Measurements from ENCODE around the gene SLC12A4.
A peak's percentile ranks its signal among the peaks of the same experiment; 100 is the strongest.
"Not testable (repeated sequence)": the region's sequence is repeated elsewhere in the genome, so short reads cannot be mapped to it uniquely, and the experiment has no call there.

SLC12A4 gene

GRCh38 chr16:67940446-67941089 lies 27.9 kb downstream of the SLC12A4 start:
- peak; percentile 75 for DNase-seq

DNA sequence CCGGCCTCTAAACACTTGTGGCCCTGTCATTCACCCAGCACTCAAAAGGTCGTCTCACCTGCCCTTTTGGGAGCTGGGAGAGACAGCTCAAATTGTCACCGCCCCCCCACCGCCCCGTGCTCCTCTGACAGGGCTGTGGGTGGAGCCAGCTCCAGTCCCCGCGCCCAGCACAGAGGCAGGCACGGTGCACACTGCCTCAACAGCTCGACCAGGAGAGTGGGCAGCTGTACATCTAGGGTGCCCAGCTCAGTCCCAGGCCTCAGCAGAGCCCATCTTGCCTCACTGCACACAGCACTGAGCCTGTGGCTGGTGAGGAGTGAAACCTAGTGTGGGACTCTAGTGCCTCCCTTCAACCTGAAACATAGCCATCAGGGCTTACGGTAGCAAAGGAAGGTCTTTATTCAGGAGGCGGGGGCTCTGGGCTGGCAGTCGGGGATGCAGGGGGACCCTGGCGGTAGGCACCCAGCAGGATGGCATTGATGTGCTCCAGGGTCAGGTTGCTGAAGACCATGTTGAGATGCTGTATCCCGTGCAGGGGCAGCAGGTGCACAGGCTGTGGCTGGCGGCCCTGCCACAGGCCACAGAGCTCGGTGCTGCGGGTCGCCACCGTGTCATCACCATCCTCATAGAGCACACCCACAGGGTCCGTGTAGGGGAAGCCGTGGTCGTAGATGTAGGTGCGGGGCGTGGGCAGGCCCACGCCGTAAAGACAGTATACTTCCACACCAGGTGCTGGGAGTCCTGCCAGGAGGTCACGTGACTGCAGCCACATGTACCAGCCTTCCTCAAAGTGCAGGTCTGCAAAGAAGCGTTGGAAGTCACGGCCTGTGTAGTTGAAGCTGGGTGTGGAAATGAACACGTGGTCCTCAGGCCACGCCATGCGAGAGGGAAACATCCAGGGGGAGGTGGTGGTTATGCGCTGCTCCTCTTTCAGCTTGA lies 28.7 kb downstream of the SLC12A4 start:
- DNase-seq: peak; percentile 51

DNA sequence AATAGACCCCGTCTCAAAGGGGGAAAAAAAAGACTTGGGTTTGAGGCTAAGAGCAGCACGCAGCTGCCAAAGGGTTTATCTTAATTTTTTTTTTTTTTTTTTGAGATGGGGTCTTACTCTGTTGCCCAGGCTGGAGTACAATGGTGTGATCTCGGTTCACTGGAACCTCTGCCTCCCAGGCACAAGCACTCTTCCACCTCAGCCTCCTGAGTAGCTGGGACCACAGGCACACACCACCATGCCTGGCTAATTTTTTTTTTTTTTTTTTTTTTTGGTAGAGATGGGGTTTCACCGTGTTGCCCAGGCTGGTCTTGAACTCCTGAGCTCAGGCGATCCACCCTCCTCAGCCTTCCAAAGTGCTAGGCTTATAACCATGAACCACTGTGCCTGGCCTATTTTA lies 30.7 kb downstream of the SLC12A4 start:
- not testable (repeated sequence) for DNase-seq

- peak; percentile 80 for DNase-seq
Observed at GRCh38 chr16:67936880-67937605, 31.4 kb downstream of the SLC12A4 start.

GRCh38 chr16:67936124-67936879 lies 32.1 kb downstream of the SLC12A4 start, which contains the start of gene PSMB10:
Gene PSMB10, minus strand, starts transcription at chr16:67936850. Its CDS starts 101 bp downstream, at chr16:67936749.
- peak; percentile 50 for DNase-seq

GRCh38 chr16:67935402-67936123 lies 32.9 kb downstream of the SLC12A4 start:
- DNase-seq: peak; percentile 97

- no peak for DNase-seq
Observed at GRCh38 chr16:67935101-67935401, 33.4 kb downstream of the SLC12A4 start.

DNA sequence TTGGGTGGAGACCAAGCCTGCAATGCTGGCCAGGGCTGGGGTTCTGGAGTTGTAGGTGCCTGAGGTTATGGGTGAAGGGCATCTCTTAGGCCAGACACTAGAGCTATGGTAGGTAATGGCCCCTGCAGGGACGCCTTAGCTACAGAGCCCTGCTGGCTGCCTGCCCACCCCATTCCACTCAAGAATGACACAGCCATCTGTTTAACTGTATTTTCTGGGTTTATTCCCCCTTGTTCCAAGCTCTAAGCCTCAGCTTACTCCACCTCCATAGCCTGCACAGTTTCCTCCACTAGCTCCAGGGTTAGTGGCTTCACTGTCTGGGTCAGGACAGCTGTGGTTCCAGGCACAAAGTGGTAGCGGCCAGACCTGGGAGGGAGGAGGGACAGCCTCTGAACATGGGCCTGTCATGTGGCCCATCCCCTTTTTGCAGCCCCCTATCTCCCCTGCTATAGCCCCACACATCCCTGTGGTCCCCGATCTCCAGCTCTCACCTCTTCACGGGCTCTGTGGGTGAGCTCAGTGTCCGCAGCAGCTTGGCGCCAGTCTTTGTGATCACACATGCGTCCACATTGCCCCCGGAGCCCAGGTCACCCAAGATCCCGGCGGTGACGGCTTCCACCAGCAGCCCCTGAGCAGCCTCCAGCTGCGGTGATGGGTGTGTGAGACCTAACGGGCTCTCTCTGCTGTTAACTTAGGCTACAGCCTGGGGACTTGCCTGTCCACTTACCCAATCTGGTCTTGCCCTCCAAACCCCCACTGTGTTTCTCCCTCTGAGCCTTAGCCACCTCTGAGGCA lies 33.9 kb downstream of the SLC12A4 start:
- DNase-seq: no peak

- no peak for DNase-seq
Observed at GRCh38 chr16:67933805-67934204, 34.6 kb downstream of the SLC12A4 start.

DNA sequence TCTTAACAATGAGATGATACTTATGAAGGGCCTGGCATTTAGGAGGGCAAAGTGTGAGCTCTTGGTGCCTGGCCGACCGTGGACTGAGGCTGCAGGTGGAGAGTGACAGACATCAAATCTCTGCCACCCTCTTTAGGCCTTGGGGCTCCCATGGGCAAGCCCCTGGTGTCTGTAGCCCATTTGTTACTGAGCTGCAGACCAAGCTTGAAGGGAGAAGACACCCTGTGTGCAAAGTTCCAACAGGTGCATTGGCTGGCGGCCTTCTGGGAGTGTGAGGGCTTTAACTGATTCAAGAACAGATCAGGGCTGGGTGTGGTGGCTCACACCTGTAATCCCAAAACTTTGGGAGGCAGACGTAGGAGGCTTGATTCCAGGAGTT lies 36.0 kb downstream of the SLC12A4 start:
- DNase-seq: no peak

DNA sequence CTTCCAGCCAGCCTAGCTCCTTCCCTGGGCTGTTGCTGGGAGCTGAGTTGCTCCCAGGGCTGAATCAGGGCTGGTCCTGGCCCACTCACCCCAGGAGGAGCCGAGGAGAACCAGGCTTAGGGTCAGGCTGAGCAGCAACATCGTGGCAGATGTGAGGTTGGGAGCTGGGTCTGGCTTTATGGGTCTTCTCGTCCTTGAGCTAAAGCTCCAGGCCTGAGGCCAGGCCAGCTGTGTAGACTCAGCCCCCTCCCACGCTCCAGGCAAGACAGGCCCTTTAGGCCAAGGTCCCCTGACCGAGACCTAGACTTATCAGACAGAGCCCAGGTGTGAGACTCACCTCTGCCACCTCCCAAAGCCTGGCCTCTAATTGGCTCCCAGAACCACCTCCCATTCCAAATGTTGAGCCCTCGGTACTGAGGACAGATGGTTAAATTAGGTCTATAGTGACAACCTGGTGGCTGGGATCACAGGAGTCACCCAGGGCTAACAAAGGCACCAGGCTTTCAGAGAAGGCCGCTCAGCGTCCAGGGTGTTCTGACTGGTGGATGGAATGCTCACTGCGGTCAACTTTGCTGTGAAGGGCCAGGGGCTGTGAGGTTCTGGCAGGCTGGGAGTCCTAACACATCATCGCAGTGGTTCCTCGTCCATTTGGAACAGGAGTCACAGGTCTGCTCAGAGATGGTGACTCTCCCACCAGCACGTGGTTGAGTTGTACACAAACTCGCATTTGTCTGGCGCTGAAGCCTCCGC lies 36.5 kb downstream of the SLC12A4 start, which contains the start of gene CTRL:
Gene CTRL, minus strand, starts transcription at position 151 of the 750 bp plus-strand sequence. Its CDS starts 10 bp downstream, at position 141.
- no peak for DNase-seq

DNA sequence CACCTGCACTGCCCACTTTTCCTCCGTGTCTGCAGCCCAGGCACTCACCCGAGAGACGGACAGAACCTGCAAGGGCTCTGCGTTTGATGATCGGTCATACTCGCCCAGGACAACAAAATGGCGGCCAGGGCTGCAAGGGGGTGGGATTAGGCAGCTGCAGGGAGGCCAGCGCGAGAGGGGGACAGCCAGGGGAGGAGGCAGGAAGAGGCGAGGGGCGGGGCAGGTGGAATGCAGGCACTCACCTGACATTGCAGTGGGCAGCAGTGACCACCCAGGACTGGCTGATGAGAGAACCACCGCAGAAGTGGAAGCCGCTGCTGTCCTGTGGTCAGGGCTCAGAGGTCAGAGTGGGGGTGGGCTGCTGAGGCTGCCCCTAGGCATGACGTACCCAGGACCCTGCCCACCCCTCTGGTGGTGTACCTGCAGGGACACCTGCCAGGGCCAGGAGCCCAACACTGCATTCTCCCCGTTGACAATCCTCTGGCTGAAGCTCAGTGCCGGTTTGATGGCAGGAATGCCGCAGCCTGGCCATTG lies 37.7 kb downstream of the SLC12A4 start:
- no peak for DNase-seq

DNA sequence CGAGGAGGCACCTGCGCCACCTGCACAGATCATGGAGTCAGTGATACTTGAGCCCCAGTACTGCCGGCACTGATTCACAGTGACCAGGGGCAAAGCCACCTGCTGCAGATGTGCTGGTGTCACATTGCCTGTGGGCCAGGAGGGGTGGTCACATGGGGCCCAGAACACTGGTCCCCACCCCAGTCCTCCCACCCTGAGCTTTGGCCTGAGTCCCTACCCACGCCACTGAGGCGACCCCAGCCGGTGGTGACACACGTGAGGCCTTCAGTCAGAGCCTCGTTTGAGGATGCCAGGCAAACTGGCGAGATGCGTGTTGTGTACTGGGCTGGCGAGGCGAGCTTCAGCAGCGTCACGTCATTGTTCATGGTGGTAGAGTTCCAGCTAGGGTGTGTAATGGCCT lies 38.2 kb downstream of the SLC12A4 start:
- DNase-seq: no peak

DNA sequence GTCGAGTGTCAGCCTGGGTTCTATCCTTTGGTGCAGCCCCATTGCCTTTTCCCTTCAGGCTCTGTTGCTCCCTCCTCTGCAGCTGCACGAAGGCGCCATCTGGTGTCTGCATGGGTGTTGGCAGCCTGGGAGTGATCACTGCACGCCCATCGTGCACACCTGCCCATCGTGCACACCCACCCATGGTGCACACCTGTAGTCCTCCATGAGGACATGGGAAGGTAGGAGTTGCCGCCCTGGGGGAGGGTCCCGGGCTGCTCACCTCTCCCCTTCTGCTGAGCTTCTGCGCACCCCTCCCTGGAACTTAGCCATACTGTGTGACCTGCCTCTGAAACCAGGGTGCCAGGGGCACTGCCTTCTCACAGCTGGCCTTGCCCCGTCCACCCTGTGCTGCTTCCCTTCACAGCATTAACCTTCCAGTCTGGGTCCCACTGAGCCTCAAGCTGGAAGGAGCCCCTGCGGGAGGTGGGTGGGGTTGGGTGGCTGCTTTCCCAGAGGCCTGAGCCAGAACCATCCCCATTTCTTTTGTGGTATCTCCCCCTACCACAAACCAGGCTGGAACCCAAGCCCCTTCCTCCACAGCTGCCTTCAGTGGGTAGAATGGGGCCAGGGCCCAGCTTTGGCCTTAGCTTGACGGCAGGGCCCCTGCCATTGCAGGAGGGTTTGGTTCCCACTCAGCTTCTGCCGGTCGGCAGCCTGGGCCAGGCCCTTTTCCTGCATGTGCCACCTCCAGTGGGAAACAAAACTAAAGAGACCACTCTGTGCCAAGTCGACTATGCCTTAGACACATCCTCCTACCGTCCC lies 39.7 kb downstream of the SLC12A4 start:
- peak; percentile 72 for DNase-seq

DNA sequence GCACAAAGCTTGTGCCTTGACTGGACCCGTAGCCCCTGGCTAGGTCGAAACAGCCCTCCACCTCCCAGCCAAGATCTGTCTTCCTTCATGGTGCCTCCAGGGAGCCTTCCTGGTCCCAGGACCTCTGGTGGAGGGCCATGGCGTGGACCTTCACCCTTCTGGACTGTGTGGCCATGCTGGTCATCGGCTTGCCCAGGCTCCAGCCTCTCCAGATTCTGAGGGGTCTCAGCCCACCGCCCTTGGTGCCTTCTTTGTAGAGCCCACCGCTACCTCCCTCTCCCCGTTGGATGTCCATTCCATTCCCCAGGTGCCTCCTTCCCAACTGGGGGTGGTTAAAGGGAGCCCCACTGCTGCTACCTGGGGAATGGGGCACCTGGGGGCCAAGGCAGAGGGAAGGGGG lies 40.3 kb downstream of the SLC12A4 start:
- DNase-seq: no peak

GRCh38 chr16:67927131-67927941 lies 41.1 kb downstream of the SLC12A4 start:
- DNase-seq: no peak

GRCh38 chr16:67926181-67926750 lies 42.2 kb downstream of the SLC12A4 start:
- DNase-seq: no peak

Data from hematopoietic multipotent progenitor cell treated with erythropoietin and hydrocortisone succinate and interleukin-3 and kit ligand, for 8 days (in vitro differentiated cells).